Measurements from ENCODE around the gene MAN1B1. TPM values are rescaled to one million over a fixed set of nuclear protein-coding genes. Genes with fewer than 3 reads are reported as not detected.

Gene MAN1B1
- total and polyA plus RNA-seq, 4 donors = 19.9 to 31.8 (median 26.5) TPM

DNA sequence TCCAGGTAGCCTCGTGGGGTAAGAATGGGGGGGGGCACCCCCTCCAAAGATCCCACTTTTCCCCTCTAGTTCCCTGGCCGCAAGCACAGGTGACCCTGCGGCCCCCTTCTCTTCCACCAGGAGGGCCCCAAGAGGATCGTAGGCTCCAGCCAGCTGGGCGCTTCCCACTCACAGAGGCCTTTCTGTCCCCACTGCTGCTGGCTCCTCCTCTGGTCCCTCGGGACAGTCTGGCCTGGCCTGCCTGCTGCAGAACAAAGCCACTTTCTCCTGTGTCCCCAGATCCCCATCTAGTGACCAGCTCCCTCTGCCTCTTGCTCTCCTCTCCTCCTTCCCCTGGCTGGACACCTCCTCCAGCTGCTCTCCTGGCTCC lies 15.9 kb upstream of the MAN1B1 start:
- Histone ChIP-seq H3K9me3 (ENCODE audit: control insufficient read depth in 4 of 4, low read length in 3 of 4) (no peaks in the 10 kb centered on the region), H3K4me1 (ENCODE audit: control insufficient read depth in 4 of 4, insufficient read depth in 4 of 4, low read length in 3 of 4) (peaks cover 4 to 12% (median 5%) of the 10 kb centered on the region in 4 donors), H3K9ac (ENCODE audit: low read depth in 1 of 2, low read length in 2 of 2) (no peak overlapping the region), H3K27ac (ENCODE audit: low read depth in 1 of 2, low read length in 2 of 2) (no peak overlapping the region), H3K36me3 (ENCODE audit: control insufficient read depth in 4 of 4, insufficient read depth in 3 of 4, low read depth in 1 of 4, low read length in 3 of 4) (no peaks in the 10 kb centered on the region), H3K4me3 (ENCODE audit: low read depth in 1 of 3, low read length in 3 of 3) (peak overlapping the region in 1 of 3 donors; percentile 33), H3K27me3 (ENCODE audit: control insufficient read depth in 4 of 4, insufficient read depth in 4 of 4, low read length in 3 of 4) (peaks cover 0 to 9% (median 1%) of the 10 kb centered on the region in 4 donors)
- DNase-seq (ENCODE audit: low spot score) = no peak
- WGBS = 31% methylated on average over 6 of the region's 6 CpGs
- TF ChIP-seq GABPA (IDR thresholded peaks at IDR 0.05 in 1 of 2, conservative IDR thresholded peaks at IDR 0.05 in 1 of 2) (no peak), JUND (IDR thresholded peaks at IDR 0.05) (no peak)

DNA sequence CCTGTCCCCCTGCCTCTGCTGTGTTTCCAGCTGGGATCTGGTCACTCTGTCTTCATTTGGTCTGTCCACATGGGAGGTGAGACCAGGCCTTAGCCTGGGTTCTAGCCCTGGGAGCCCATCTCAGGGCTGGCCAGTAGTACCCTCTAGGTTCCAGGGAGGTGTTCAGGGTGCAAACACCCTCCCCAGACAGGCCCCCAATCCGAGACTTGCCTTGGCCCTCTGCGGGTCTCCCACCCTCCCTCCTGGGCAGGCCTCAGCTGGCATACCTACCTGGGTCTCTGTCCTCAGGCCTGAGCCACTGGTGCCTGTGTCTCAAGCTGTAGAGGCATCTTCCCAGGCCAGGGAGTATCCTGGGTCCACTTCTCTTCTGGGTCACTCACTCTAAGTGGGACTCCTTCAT lies 15.5 kb upstream of the MAN1B1 start:
- H3K9ac ChIP-seq (ENCODE audit: low read depth in 1 of 2, low read length in 2 of 2) = no peak overlapping the region
- DNase-seq (ENCODE audit: low spot score) = no peak
- peaks cover 4 to 12% (median 5%) of the 10 kb centered on the region in 4 donors for H3K4me1 ChIP-seq (ENCODE audit: control insufficient read depth in 4 of 4, insufficient read depth in 4 of 4, low read length in 3 of 4)
- H3K36me3 ChIP-seq (ENCODE audit: control insufficient read depth in 4 of 4, insufficient read depth in 3 of 4, low read depth in 1 of 4, low read length in 3 of 4) = no peaks in the 10 kb centered on the region
- H3K4me3 ChIP-seq (ENCODE audit: low read depth in 1 of 3, low read length in 3 of 3) = no peak overlapping the region
- TF ChIP-seq, protein P1, sequence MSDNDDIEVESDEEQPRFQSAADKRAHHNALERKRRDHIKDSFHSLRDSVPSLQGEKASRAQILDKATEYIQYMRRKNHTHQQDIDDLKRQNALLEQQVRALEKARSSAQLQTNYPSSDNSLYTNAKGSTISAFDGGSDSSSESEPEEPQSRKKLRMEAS (IDR thresholded peaks at IDR 0.05) = no peak
- peaks cover 0 to 9% (median 1%) of the 10 kb centered on the region in 4 donors for H3K27me3 ChIP-seq (ENCODE audit: control insufficient read depth in 4 of 4, insufficient read depth in 4 of 4, low read length in 3 of 4)
- H3K27ac ChIP-seq (ENCODE audit: low read depth in 1 of 2, low read length in 2 of 2) = no peak overlapping the region
- WGBS = 78% methylated on average over 2 of the region's 2 CpGs
- H3K9me3 ChIP-seq (ENCODE audit: control insufficient read depth in 4 of 4, low read length in 3 of 4) = no peaks in the 10 kb centered on the region

DNA sequence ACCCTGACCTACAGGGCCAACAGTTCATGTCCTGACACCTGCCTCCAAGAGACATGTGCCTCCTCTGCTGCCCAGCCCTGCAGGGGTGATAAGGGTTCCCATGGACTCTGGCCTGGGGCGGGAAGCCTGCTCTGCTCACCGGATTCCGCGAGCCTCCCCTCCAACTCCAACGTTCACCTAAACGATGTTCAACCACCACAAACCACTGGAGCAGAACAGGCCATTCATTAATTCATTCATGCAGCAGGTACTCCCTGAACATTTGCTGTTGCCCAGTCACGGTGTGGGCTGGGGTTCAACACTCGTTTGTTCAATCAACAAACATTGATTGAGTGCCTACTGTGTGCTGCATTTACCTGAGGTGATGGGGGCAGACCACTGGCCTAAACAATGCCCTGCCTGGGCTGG lies 12.8 kb upstream of the MAN1B1 start:
- H3K4me3 ChIP-seq (ENCODE audit: low read depth in 1 of 3, low read length in 3 of 3) = no peak overlapping the region
- peaks cover 5 to 24% (median 17%) of the 10 kb centered on the region in 4 donors for H3K4me1 ChIP-seq (ENCODE audit: control insufficient read depth in 4 of 4, insufficient read depth in 4 of 4, low read length in 3 of 4)
- H3K36me3 ChIP-seq (ENCODE audit: control insufficient read depth in 4 of 4, insufficient read depth in 3 of 4, low read depth in 1 of 4, low read length in 3 of 4) = no peaks in the 10 kb centered on the region
- peaks cover 0 to 5% (median 1%) of the 10 kb centered on the region in 4 donors for H3K27me3 ChIP-seq (ENCODE audit: control insufficient read depth in 4 of 4, insufficient read depth in 4 of 4, low read length in 3 of 4)
- H3K9me3 ChIP-seq (ENCODE audit: control insufficient read depth in 4 of 4, low read length in 3 of 4) = no peaks in the 10 kb centered on the region
- H3K9ac ChIP-seq (ENCODE audit: low read depth in 1 of 2, low read length in 2 of 2) = no peak overlapping the region
- 60% methylated on average over 8 of the region's 8 CpGs for WGBS
- TF ChIP-seq, protein P2, sequence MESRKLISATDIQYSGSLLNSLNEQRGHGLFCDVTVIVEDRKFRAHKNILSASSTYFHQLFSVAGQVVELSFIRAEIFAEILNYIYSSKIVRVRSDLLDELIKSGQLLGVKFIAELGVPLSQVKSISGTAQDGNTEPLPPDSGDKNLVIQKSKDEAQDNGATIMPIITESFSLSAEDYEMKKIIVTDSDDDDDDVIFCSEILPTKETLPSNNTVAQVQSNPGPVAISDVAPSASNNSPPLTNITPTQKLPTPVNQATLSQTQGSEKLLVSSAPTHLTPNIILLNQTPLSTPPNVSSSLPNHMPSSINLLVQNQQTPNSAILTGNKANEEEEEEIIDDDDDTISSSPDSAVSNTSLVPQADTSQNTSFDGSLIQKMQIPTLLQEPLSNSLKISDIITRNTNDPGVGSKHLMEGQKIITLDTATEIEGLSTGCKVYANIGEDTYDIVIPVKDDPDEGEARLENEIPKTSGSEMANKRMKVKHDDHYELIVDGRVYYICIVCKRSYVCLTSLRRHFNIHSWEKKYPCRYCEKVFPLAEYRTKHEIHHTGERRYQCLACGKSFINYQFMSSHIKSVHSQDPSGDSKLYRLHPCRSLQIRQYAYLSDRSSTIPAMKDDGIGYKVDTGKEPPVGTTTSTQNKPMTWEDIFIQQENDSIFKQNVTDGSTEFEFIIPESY (IDR thresholded peaks at IDR 0.05) = no peak
- TF ChIP-seq SP1 (IDR thresholded peaks at IDR 0.05) = no peak
- TF ChIP-seq RXRA (IDR thresholded peaks at IDR 0.05) = no peak
- no peak for DNase-seq (ENCODE audit: low spot score)
- no peak overlapping the region for H3K27ac ChIP-seq (ENCODE audit: low read depth in 1 of 2, low read length in 2 of 2)

DNA sequence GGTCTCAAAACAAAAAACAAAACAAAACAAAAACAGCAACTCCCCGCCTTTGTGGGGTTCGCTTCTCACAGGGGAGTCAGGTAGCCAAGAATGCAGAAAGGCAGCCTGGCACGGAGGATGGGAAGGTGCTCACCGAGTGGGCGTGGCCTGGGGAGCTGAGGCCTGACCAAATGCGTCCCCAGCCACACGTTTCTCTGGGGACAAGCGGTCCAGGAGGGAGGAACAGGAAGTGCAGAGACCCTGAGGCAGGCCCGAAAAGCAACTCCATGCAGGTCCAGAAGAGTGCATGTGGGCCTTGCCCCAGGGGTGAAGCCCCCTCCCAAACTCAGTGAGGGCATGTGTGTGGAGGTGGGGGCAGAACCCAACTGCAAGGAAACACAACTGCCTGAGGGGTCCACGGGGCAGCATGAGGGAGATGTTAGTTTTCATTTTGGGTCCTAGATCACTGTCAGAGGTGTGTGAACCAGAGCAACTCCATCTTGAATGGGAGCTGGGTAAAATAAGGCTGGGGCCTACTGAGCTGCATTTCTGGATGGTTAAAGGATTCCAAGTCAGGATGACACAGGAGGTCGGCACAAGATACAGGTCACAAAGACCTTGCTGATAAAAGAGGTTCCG lies 12.0 kb upstream of the MAN1B1 start:
- Histone ChIP-seq H3K4me1 (ENCODE audit: control insufficient read depth in 4 of 4, insufficient read depth in 4 of 4, low read length in 3 of 4) (peaks cover 5 to 24% (median 17%) of the 10 kb centered on the region in 4 donors), H3K36me3 (ENCODE audit: control insufficient read depth in 4 of 4, insufficient read depth in 3 of 4, low read depth in 1 of 4, low read length in 3 of 4) (peaks cover 0 to 2% (median 0%) of the 10 kb centered on the region in 4 donors), H3K9me3 (ENCODE audit: control insufficient read depth in 4 of 4, low read length in 3 of 4) (no peaks in the 10 kb centered on the region), H3K27me3 (ENCODE audit: control insufficient read depth in 4 of 4, insufficient read depth in 4 of 4, low read length in 3 of 4) (peaks cover 0 to 5% (median under 1%) of the 10 kb centered on the region in 4 donors), H3K27ac (ENCODE audit: low read depth in 1 of 2, low read length in 2 of 2) (no peak overlapping the region), H3K9ac (ENCODE audit: low read depth in 1 of 2, low read length in 2 of 2) (no peak overlapping the region), H3K4me3 (ENCODE audit: low read depth in 1 of 3, low read length in 3 of 3) (no peak overlapping the region)
- DNase-seq (ENCODE audit: low spot score) = no peak
- WGBS = 75% methylated on average over 12 of the region's 12 CpGs
- no peak for TF ChIP-seq HNF4A (conservative IDR thresholded peaks at IDR 0.05)
